Lung (tissue), 12 donors: Measurements from ENCODE around the gene ALPG. TPM values are rescaled to one million over a fixed set of nuclear protein-coding genes. Genes with fewer than 3 reads are reported as not detected.

Source experiments
- ATAC-seq: fragments of 200-7000 bp; cut with Tn5 transposase; one replicate; pipeline ENCODE4 v1.9.1; 2020; ENCODE audit warnings: moderate number of reproducible peaks; ENCODE audit not compliant: insufficient read depth, low FRiP score
- DNase-seq, 3 donors: peaks; one replicate each; pipeline ENCODE4 v3.0.0-alpha.2; 2013 to 2017
- H3K27ac ChIP-seq, 2 donors: one replicate each; pipeline ENCODE4 v1.5.1; 2013; ENCODE audit warnings: mild to moderate bottlenecking in 2 of 2, moderate library complexity in 2 of 2, control low read depth in 1 of 2, inconsistent platforms in 1 of 2, low read depth in 1 of 2, low read length in 1 of 2
- H3K27me3 ChIP-seq, 3 donors: one replicate each; pipeline ENCODE4 v1.5.1; 2013; ENCODE audit warnings: low read length in 2 of 3; ENCODE audit not compliant: control insufficient read depth in 3 of 3, insufficient read depth in 3 of 3
- H3K36me3 ChIP-seq, 4 donors: one replicate each; pipeline ENCODE4 v1.5.1; 2013; ENCODE audit warnings: low read length in 4 of 4, mild to moderate bottlenecking in 1 of 4, moderate library complexity in 1 of 4; ENCODE audit not compliant: control insufficient read depth in 4 of 4, insufficient read depth in 4 of 4
- H3K4me1 ChIP-seq, 5 donors: one replicate each; pipeline ENCODE4 v1.5.1; 2013; ENCODE audit warnings: low read length in 5 of 5, mild to moderate bottlenecking in 2 of 5, moderate library complexity in 1 of 5; ENCODE audit not compliant: control insufficient read depth in 5 of 5, insufficient read depth in 5 of 5
- H3K4me3 ChIP-seq: one replicate; pipeline ENCODE4 v1.5.1; 2013; ENCODE audit warnings: mild to moderate bottlenecking, control low read depth, moderate library complexity
- H3K9ac ChIP-seq, 2 donors: one replicate each; pipeline ENCODE4 v1.5.1; 2013; ENCODE audit warnings: low read length in 2 of 2, control low read depth in 1 of 2; ENCODE audit not compliant: insufficient read depth in 1 of 2
- H3K9me3 ChIP-seq, 4 donors: one replicate each; pipeline ENCODE4 v1.5.1; 2013; ENCODE audit warnings: low read length in 3 of 4, mild to moderate bottlenecking in 1 of 4, moderate library complexity in 1 of 4; ENCODE audit not compliant: control insufficient read depth in 4 of 4, insufficient read depth in 3 of 4
- CTCF ChIP-seq: IDR thresholded peaks from 2 replicates; pipeline ENCODE4 v1.5.1; 2012; ENCODE audit warnings: mild to moderate bottlenecking; ENCODE audit errors: control extremely low read depth, extremely low read depth
- WGBS, 2 donors: extraction: QIAGEN DNeasy Blood & Tissue Kit; methylation state at CpG; one replicate each; pipeline ENCODE4 v1.1.7; 2013; 5-methylcytosine and 5-hydroxymethylcytosine counted together
- polyA plus RNA-seq, 2 donors: library from polyadenylated mRNA; stranded (reverse); fragments of 200-250 nt; gene quantifications; one replicate each; pipeline ENCODE4 v1.2.1, GENCODE V29; 2013
- total RNA-seq, 2 donors: library from RNA; depleted of rRNA in 1 of 2; stranded (reverse); fragments of >200 nt in 1 of 2; gene quantifications; one replicate each; pipeline ENCODE4 v1.2.1, GENCODE V29; 2014 to 2021
- donor health status: control.
- donor health status: control.
- donor health status: Bipolar disorder and iron deficiency.
- donor health status: healthy.
- donor health status: DM: yes; HTN: yes; CAD: no.

The ALPG gene
- total and polyA plus RNA-seq, 4 donors = 0.14 to 1.2 (median 0.89) TPM

DNA sequence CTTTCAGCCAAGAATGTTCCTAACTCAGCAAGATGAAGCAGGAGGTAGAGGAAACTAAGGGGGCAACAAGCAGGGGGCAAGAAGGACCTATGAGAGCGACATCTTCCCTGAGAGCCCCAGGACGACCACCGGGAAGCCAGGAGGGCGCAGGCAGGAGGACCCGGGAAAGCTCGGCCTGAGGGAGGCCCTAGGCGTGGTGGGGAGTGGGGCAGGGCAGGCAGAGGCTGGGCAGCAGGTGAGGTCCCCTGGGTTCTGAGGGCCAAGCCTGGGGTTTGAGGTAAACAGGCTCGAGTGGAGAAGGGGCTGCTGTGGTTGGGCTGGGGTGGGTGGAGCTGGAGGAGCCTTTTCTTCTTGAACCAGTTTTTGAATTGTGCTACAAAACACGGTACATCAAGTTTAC is 48.0 kb downstream of the ALPG start:
- H3K36me3 ChIP-seq = no peaks in the 10 kb centered on the region
- peaks cover 0 to 3% (median 0%) of the 10 kb centered on the region in 5 donors for H3K4me1 ChIP-seq
- no peak for TF ChIP-seq CTCF
- ATAC-seq = no peak
- H3K9ac ChIP-seq = no peak overlapping the region
- no peak overlapping the region for H3K4me3 ChIP-seq
- no peak for DNase-seq
- peaks cover 8 to 17% (median 9%) of the 10 kb centered on the region in 3 donors for H3K27me3 ChIP-seq
- peaks cover 0 to 2% (median 0%) of the 10 kb centered on the region in 4 donors for H3K9me3 ChIP-seq
- 84 to 87% methylated on average over 9 of the region's 9 CpGs for WGBS, 2 donors
- no peak overlapping the region for H3K27ac ChIP-seq

DNA sequence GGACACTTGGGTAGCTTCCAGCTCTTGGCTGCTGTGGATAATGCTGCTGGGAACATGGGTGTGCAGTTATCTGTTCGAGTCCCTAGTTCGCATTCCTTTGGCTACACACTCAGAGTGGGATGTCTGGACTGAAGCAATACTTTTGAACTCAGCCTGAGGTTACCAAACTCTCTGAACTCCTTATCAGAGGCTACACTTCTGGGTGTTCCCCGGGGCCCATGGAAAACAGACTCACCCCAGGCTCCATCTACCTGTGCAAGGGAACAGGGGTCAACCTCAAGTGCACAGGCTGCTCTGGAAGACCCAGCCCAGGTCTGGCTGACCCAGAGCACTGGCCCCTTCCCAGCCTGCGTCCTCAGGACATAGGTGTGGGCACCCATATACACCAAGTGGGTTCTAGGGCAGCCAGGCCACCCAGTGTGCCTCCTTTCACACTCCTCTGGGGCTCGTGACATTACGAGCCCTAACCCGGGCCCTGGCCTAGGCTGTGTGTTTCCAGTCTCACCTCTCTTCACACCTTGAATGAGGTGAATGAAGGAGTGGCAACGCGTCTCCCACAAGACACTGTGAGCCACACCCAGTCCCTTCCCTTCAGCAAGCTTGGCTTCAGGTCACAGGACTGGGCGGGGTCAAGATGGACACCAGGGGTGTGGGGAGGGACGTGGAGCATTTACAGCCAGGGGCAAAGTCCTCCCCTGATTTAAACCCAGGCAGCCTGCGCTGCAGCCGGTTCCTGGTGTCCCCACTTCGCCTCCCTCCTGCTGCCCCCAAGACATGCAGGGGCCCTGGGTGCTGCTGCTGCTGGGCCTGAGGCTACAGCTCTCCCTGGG is 49.0 kb downstream of the ALPG start, which contains the start of gene ALPI:
Gene ALPI (plus strand): TSS at position 728 of the 830 bp plus-strand sequence. CDS start 47 bp downstream, at position 775.
- Histone ChIP-seq H3K36me3 (no peaks in the 10 kb centered on the region), H3K9me3 (peaks cover 0 to 2% (median 0%) of the 10 kb centered on the region in 4 donors), H3K4me3 (no peak within 1 kb of the TSS), H3K27me3 (peaks cover 8 to 17% (median 12%) of the 10 kb centered on the region in 3 donors), H3K9ac (no peak within 1 kb of the TSS), H3K4me1 (no peaks in the 10 kb centered on the region), H3K27ac (no peak within 1 kb of the TSS)
- no peak for ATAC-seq
- 81 to 89% methylated on average over 14 of the region's 14 CpGs for WGBS, 2 donors
- no peak for DNase-seq
- no peak for TF ChIP-seq CTCF

DNA sequence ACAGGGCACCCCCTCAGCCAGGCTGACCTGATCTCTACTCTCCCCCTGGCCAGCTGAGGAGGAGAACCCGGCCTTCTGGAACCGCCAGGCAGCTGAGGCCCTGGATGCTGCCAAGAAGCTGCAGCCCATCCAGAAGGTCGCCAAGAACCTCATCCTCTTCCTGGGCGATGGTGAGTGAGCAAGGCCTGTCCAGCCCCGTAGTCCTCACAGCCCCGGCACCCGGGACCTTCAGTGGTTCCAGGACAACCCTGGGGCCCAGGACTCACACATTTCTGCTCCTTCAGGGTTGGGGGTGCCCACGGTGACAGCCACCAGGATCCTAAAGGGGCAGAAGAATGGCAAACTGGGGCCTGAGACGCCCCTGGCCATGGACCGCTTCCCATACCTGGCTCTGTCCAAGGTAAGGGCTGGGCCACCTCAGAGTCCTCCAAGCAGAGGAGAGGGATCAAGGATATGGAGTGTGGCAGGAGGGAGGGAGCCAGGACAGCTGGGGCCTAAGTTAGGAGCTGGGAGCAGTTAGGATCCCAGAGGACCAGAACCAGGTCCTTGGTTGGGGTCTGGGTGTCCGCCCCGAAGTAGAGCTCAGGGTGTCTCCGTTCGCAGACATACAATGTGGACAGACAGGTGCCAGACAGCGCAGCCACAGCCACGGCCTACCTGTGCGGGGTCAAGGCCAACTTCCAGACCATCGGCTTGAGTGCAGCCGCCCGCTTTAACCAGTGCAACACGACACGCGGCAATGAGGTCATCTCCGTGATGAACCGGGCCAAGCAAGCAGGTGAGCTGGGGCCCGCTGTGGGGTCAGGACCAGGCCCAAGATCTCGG is 49.9 kb downstream of the ALPG start:
- DNase-seq = no peak
- no peak for TF ChIP-seq CTCF
- peaks cover 0 to 2% (median 0%) of the 10 kb centered on the region in 4 donors for H3K9me3 ChIP-seq
- no peak overlapping the region for H3K27ac ChIP-seq
- no peaks in the 10 kb centered on the region for H3K4me1 ChIP-seq
- H3K36me3 ChIP-seq = no peaks in the 10 kb centered on the region
- H3K4me3 ChIP-seq = no peak overlapping the region
- 90 to 94% methylated on average over 27 of the region's 27 CpGs for WGBS, 2 donors
- ATAC-seq = no peak
- H3K9ac ChIP-seq = no peak overlapping the region
- H3K27me3 ChIP-seq = peaks cover 8 to 17% (median 12%) of the 10 kb centered on the region in 3 donors
